HUES48 (cell line): ENCODE measurements around the gene FUNDC1.
A peak's percentile ranks its signal among the peaks of the same experiment; 100 is the strongest.
"Not testable (repeated sequence)": the region's sequence is repeated elsewhere in the genome, so short reads cannot be mapped to it uniquely, and the experiment has no call there.

Experiments
- H3K27ac ChIP-seq: one replicate; pipeline ENCODE4 v1.7.0; 2013; ENCODE audit warnings: low read depth, low read length, inconsistent platforms
- H3K27me3 ChIP-seq: 2 replicates; pipeline ENCODE4 v1.6.1; 2013; ENCODE audit warnings: mild to moderate bottlenecking, low read length; ENCODE audit not compliant: control insufficient read depth, insufficient read depth
- H3K36me3 ChIP-seq: 2 replicates; pipeline ENCODE4 v1.6.1; 2013; ENCODE audit warnings: low read length; ENCODE audit not compliant: control insufficient read depth, insufficient read depth
- H3K4me1 ChIP-seq: 2 replicates; pipeline ENCODE4 v1.6.1; 2013; ENCODE audit warnings: mild to moderate bottlenecking, low read length; ENCODE audit not compliant: control insufficient read depth, insufficient read depth
- H3K4me3 ChIP-seq: 2 replicates; pipeline ENCODE4 v1.5.1; 2013; ENCODE audit warnings: mild to moderate bottlenecking, low read depth, low read length
- H3K9ac ChIP-seq: 2 replicates; pipeline ENCODE4 v1.6.1; 2013; ENCODE audit warnings: mild to moderate bottlenecking, low read depth, low read length, moderate library complexity
- H3K9me3 ChIP-seq: 2 replicates; pipeline ENCODE4 v1.6.1; 2013; ENCODE audit warnings: low read length; ENCODE audit not compliant: control insufficient read depth, insufficient read depth

FUNDC1 gene

GRCh38 chrX:44542567-44543325 lies at the start of gene FUNDC1:
Gene FUNDC1, minus strand, starts transcription at chrX:44542859. Its CDS starts 27 bp downstream, at chrX:44542832.
- H3K9me3 ChIP-seq: peaks cover 13% of the 10 kb centered on the region
- H3K27me3 ChIP-seq: no peaks in the 10 kb centered on the region
- H3K9ac ChIP-seq: peak within 1 kb of the TSS; percentile 62
- H3K4me3 ChIP-seq: peak within 1 kb of the TSS; percentile 80
- H3K4me1 ChIP-seq: peaks cover 16% of the 10 kb centered on the region
- peak within 1 kb of the TSS; percentile 71 for H3K27ac ChIP-seq
- peaks cover 16% of the 10 kb centered on the region for H3K36me3 ChIP-seq

GRCh38 chrX:44585866-44586265 lies 43.2 kb upstream of the FUNDC1 start:
- H3K4me3 ChIP-seq: no peak overlapping the region
- peaks cover 25% of the 10 kb centered on the region; the same call in 1 of the 2 replicates for H3K9me3 ChIP-seq
- H3K27ac ChIP-seq: no peak overlapping the region
- H3K9ac ChIP-seq: no peak overlapping the region
- H3K36me3 ChIP-seq: no peaks in the 10 kb centered on the region
- H3K27me3 ChIP-seq: no peaks in the 10 kb centered on the region
- H3K4me1 ChIP-seq: no peaks in the 10 kb centered on the region

GRCh38 chrX:44580466-44580865 lies 37.8 kb upstream of the FUNDC1 start:
- Histone ChIP-seq H3K4me3 (no peak overlapping the region), H3K9ac (no peak overlapping the region), H3K27me3 (no peaks in the 10 kb centered on the region), H3K36me3 (no peaks in the 10 kb centered on the region), H3K4me1 (no peaks in the 10 kb centered on the region), H3K9me3 (peaks cover 20% of the 10 kb centered on the region; the same call in 1 of the 2 replicates), H3K27ac (no peak overlapping the region)

GRCh38 chrX:44572340-44572938 lies 29.8 kb upstream of the FUNDC1 start:
- no peak overlapping the region for H3K4me3 ChIP-seq
- no peaks in the 10 kb centered on the region for H3K36me3 ChIP-seq
- no peak overlapping the region for H3K27ac ChIP-seq
- H3K9me3 ChIP-seq: peaks cover 28% of the 10 kb centered on the region; the same call in 1 of the 2 replicates
- no peak overlapping the region for H3K9ac ChIP-seq
- H3K27me3 ChIP-seq: no peaks in the 10 kb centered on the region
- H3K4me1 ChIP-seq: no peaks in the 10 kb centered on the region

GRCh38 chrX:44570522-44570921 lies 27.9 kb upstream of the FUNDC1 start:
- no peaks in the 10 kb centered on the region for H3K27me3 ChIP-seq
- H3K36me3 ChIP-seq: no peaks in the 10 kb centered on the region
- H3K9me3 ChIP-seq: peaks cover 32% of the 10 kb centered on the region; the same call in 1 of the 2 replicates
- H3K9ac ChIP-seq: no peak overlapping the region
- no peaks in the 10 kb centered on the region for H3K4me1 ChIP-seq
- no peak overlapping the region for H3K27ac ChIP-seq
- H3K4me3 ChIP-seq: no peak overlapping the region

GRCh38 chrX:44569122-44569521 lies 26.5 kb upstream of the FUNDC1 start:
- no peaks in the 10 kb centered on the region for H3K27me3 ChIP-seq
- H3K27ac ChIP-seq: no peak overlapping the region
- no peaks in the 10 kb centered on the region for H3K36me3 ChIP-seq
- H3K9ac ChIP-seq: no peak overlapping the region
- no peak overlapping the region for H3K4me3 ChIP-seq
- H3K4me1 ChIP-seq: no peaks in the 10 kb centered on the region
- peaks cover 27% of the 10 kb centered on the region; the same call in 1 of the 2 replicates for H3K9me3 ChIP-seq

GRCh38 chrX:44568196-44568595 lies 25.5 kb upstream of the FUNDC1 start:
- no peak overlapping the region for H3K9ac ChIP-seq
- no peak overlapping the region for H3K4me3 ChIP-seq
- no peaks in the 10 kb centered on the region for H3K36me3 ChIP-seq
- H3K4me1 ChIP-seq: no peaks in the 10 kb centered on the region
- H3K9me3 ChIP-seq: peaks cover 27% of the 10 kb centered on the region; the same call in 1 of the 2 replicates
- H3K27me3 ChIP-seq: no peaks in the 10 kb centered on the region
- no peak overlapping the region for H3K27ac ChIP-seq

GRCh38 chrX:44561896-44562295 lies 19.2 kb upstream of the FUNDC1 start:
- not testable (repeated sequence) for H3K27ac ChIP-seq, H3K4me1 ChIP-seq, H3K36me3 ChIP-seq, H3K27me3 ChIP-seq, H3K4me3 ChIP-seq, H3K9ac ChIP-seq
- H3K9me3 ChIP-seq: peaks cover 12% of the 10 kb centered on the region; the same call in 1 of the 2 replicates

- H3K36me3 ChIP-seq: no peaks in the 10 kb centered on the region
- H3K27me3 ChIP-seq: no peaks in the 10 kb centered on the region
- H3K9me3 ChIP-seq: peaks cover 36% of the 10 kb centered on the region
- no peak overlapping the region for H3K27ac ChIP-seq
- H3K4me1 ChIP-seq: no peaks in the 10 kb centered on the region
- no peak overlapping the region for H3K4me3 ChIP-seq
- H3K9ac ChIP-seq: no peak overlapping the region
Observed at GRCh38 chrX:44550563-44550962, 7.9 kb upstream of the FUNDC1 start.

- not testable (repeated sequence) for H3K4me3 ChIP-seq, H3K9ac ChIP-seq, H3K36me3 ChIP-seq, H3K27ac ChIP-seq, H3K27me3 ChIP-seq, H3K9me3 ChIP-seq
- peaks cover 16% of the 10 kb centered on the region for H3K4me1 ChIP-seq
Observed at GRCh38 chrX:44545454-44545853, 2.8 kb upstream of the FUNDC1 start.

- Histone ChIP-seq H3K4me3 (no peak overlapping the region), H3K9ac (no peak overlapping the region), H3K27ac (no peak overlapping the region), H3K27me3 (no peaks in the 10 kb centered on the region), H3K4me1 (peaks cover 16% of the 10 kb centered on the region), H3K36me3 (peaks cover 3% of the 10 kb centered on the region; the same call in 1 of the 2 replicates), H3K9me3 (peaks cover 9% of the 10 kb centered on the region)
Observed at GRCh38 chrX:44544036-44544435, 1.4 kb upstream of the FUNDC1 start.
